SIG-M5 treated with dmso at 0.1 percent for 504 hours (cell line): ENCODE measurements around the gene CTNNBIP1.
"Not testable (repeated sequence)": the region's sequence is repeated elsewhere in the genome, so short reads cannot be mapped to it uniquely, and the experiment has no call there.

ENCODE experiments used
- DNase-seq: peaks from one replicate; lab custom pipeline; 2025; ENCODE audit not compliant: unreplicated experiment; lab: John Stamatoyannopoulos, UW

The CTNNBIP1 gene

GRCh38 chr1:9811239-9811966, 98.7 kb downstream of the CTNNBIP1 start:
- no peak for DNase-seq

GRCh38 chr1:9809100-9809510, 101.0 kb downstream of the CTNNBIP1 start:
- no peak for DNase-seq

GRCh38 chr1:9808459-9808858, 101.6 kb downstream of the CTNNBIP1 start:
- DNase-seq = no peak

- DNase-seq = no peak
These were observed 102.5 kb downstream of the CTNNBIP1 start for GRCh38 chr1:9807541-9807940.

GRCh38 chr1:9805972-9806371, 104.1 kb downstream of the CTNNBIP1 start:
- DNase-seq = not testable (repeated sequence)

GRCh38 chr1:9805006-9805508, 105.0 kb downstream of the CTNNBIP1 start:
- DNase-seq = no peak

- DNase-seq = not testable (repeated sequence)
These were observed 106.8 kb downstream of the CTNNBIP1 start for GRCh38 chr1:9803003-9803918.

GRCh38 chr1:9801909-9802308, 108.2 kb downstream of the CTNNBIP1 start:
- DNase-seq = no peak
